Spleen (tissue), 7 donors: ENCODE measurements around the gene OR9A4.

ENCODE experiments used
- CTCF ChIP-seq, 11 experiments: fragments of 200-600 bp in 7 of 11; fragments of 450-650 bp in 4 of 11; sonication (generic) in 4 of 11; IDR thresholded peaks in 8 of 11; conservative IDR thresholded peaks in 3 of 11; 1 replicate in 7 of 11; 2 replicates in 4 of 11; pipeline versions ENCODE4 v1.4.0 to v1.8.0; 2016 to 2021; ENCODE audit warnings: antibody characterized with exemption in 11 of 11, inconsistent platforms in 4 of 11, mild to moderate bottlenecking in 1 of 11
- POLR2A ChIP-seq, 3 donors: fragments of 450-650 bp; IDR thresholded peaks; one replicate each; pipeline ENCODE4 v1.5.1; 2017; ENCODE audit warnings: antibody characterized with exemption in 3 of 3, mild to moderate bottlenecking in 1 of 3
- POLR2AphosphoS5 ChIP-seq, 3 donors: sonication (generic); formaldehyde crosslinking; IDR thresholded peaks; one replicate each; pipeline ENCODE4 v1.5.1; 2017; ENCODE audit warnings: antibody characterized with exemption in 3 of 3
- donor health status: DM: no; HTN: no; CAD: no; lungs with moderate emphysema.
- donor health status: DM: no; HTN: no; CAD: no.
- donor health status: DM: no; HTN: no; CAD: no.

- TF ChIP-seq CTCF (IDR thresholded peaks at IDR 0.05 in 8 of 11, conservative IDR thresholded peaks at IDR 0.05 in 3 of 11) = no peak
- no peak for TF ChIP-seq POLR2A (IDR thresholded peaks at IDR 0.05)
- no peak for TF ChIP-seq POLR2AphosphoS5 (IDR thresholded peaks at IDR 0.05)
Observed at GRCh38 chr7:141954334-141954733, 38.1 kb downstream of the OR9A4 start.
